Fibroblast of lung (primary cell): ENCODE data around the gene TRIP13.
A peak's percentile ranks its signal among the peaks of the same experiment; 100 is the strongest.

Source experiments
- CTCF ChIP-seq, 2 donors: IDR thresholded peaks in 1 of 2; conservative IDR thresholded peaks in 1 of 2; 1 replicate in 1 of 2; 2 replicates in 1 of 2; pipeline ENCODE4 v1.5.1; 2011 to 2012; ENCODE audit warnings: low read length in 2 of 2, control low read depth in 1 of 2, inconsistent platforms in 1 of 2, low read depth in 1 of 2, mild to moderate bottlenecking in 1 of 2
- EZH2 ChIP-seq: IDR thresholded peaks from 2 replicates; pipeline ENCODE4 v1.5.1; 2012; ENCODE audit warnings: low read length, control low read depth, mild to moderate bottlenecking; ENCODE audit errors: missing control alignments

DNA sequence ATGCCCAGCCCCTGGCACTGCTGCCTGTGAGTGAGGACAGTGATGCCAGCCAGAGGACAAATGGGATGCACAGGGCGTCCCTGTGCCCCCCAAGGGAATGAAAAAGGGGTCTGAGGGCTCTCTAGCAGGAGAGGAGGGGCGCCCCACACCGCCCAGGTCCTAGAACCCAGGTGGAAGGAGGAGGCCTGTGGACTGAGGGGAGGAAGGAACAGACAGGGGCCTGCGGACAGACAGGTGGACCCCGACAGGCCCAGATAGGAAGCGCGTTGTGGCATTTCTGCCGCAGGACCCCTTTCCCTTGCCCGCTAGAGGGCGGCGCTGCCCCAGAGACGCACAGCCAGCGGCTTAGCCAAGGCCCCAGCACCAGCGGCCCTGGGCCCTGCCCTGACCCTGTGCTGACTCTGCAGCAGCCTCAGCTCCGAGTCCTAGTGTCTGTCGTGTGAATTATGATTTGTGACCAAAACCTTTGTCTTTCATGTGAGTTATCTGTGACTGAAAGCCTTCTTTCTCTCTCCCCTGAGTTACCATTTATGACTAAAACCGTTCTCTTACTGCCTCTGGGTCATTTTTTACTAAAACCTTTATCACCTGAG lies 30.7 kb downstream of the TRIP13 start:
- TF ChIP-seq CTCF (conservative IDR thresholded peaks at IDR 0.05 in 1 of 2, IDR thresholded peaks at IDR 0.05 in 1 of 2; ENCODE audit: low read depth in 1 of 2, low read length in 2 of 2) = peak; percentile 84 to 89
- TF ChIP-seq EZH2 = no peak
